Esophagus squamous epithelium (tissue), 5 donors: ENCODE results near the gene TSPAN8. TPM values are rescaled to one million over a fixed set of nuclear protein-coding genes. Genes with fewer than 3 reads are reported as not detected.

Experiments used
- DNase-seq: peaks from one replicate; lab custom pipeline; 2025; lab: John Stamatoyannopoulos, UW
- H3K27ac ChIP-seq, 4 donors: fragments of 200-600 bp; sonication (generic); one replicate each; pipeline ENCODE4 v1.5.1; 2016 to 2019; ENCODE audit warnings: mild to moderate bottlenecking in 1 of 4
- H3K27me3 ChIP-seq, 4 donors: fragments of 200-600 bp; sonication (generic); 1 replicate in 3 of 4; 2 replicates in 1 of 4; pipeline versions ENCODE4 v1.5.1 to v1.6.0; 2017 to 2021; ENCODE audit warnings: antibody characterized with exemption in 1 of 4
- H3K36me3 ChIP-seq, 3 donors: fragments of 200-600 bp; sonication (generic); one replicate each; pipeline ENCODE4 v1.5.1; 2016 to 2019
- H3K4me1 ChIP-seq, 3 donors: fragments of 200-600 bp; sonication (generic); one replicate each; pipeline ENCODE4 v1.5.1; 2017 to 2019
- H3K4me3 ChIP-seq, 4 donors: fragments of 200-600 bp; sonication (generic); 1 replicate in 3 of 4; 2 replicates in 1 of 4; pipeline ENCODE4 v1.5.1; 2016 to 2019; ENCODE audit warnings: mild to moderate bottlenecking in 2 of 4, moderate library complexity in 1 of 4
- H3K9me3 ChIP-seq, 3 donors: fragments of 200-600 bp; sonication (generic); one replicate each; pipeline ENCODE4 v1.5.1; 2016 to 2019
- POLR2A ChIP-seq, 4 donors: fragments of 450-650 bp; IDR thresholded peaks; one replicate each; pipeline ENCODE4 v1.6.1; 2017; ENCODE audit warnings: antibody characterized with exemption in 4 of 4, mild to moderate bottlenecking in 4 of 4, moderate library complexity in 3 of 4
- WGBS, 2 donors: methylation state at CpG; one replicate each; pipeline ENCODE4 v1.1.5; 2018; 5-methylcytosine and 5-hydroxymethylcytosine counted together
- intact Hi-C: fragments of 100-400 bp; cut with DNase I; formaldehyde crosslinking; loops from one replicate; pipeline ENCODE4 v1.15.0; 2022
- total RNA-seq, 4 donors: library from RNA; depleted of rRNA; stranded (reverse); fragments of >200 nt; gene quantifications; one replicate each; pipeline ENCODE4 v1.1.0, GENCODE V29; 2016
- TF ChIP-seq, protein P1 (sequence below), 6 experiments: fragments of 450-650 bp in 4 of 6; fragments of 200-600 bp in 2 of 6; sonication (generic) in 2 of 6; IDR thresholded peaks; one replicate each; pipeline ENCODE4 v1.5.1; 2016 to 2019; ENCODE audit warnings: antibody characterized with exemption in 6 of 6, mild to moderate bottlenecking in 4 of 6, moderate library complexity in 4 of 6
- donor health status: DM: yes; HTN: yes; CAD: no.

The TSPAN8 gene
- total RNA-seq, 4 donors from 2014 or later: 2.2 to 3.4 TPM; not detected in 2

DNA sequence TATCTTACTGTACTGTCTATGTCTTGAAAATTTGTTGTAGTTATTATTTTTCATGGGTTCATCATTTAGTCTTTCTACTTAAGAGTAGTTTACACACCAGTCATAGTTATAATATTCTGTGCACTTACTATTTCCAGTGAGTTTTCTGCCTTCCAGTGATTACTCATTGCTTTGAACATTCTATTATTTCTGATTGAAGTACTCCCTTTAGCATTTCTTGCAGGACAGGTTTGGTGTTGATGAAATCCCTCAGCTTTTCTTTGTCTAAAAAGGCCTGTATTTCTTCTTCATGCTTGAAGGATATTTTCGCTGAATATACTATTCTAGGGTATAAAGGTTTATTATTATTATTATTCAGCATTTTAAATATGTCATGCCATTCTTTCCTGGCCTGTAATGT, 66.8 kb downstream of the TSPAN8 start:
- H3K4me3 ChIP-seq: no peak overlapping the region
- no peak for DNase-seq
- H3K9me3 ChIP-seq: no peaks in the 10 kb centered on the region
- no peaks in the 10 kb centered on the region for H3K36me3 ChIP-seq
- H3K4me1 ChIP-seq: peaks cover 0 to 11% (median 0%) of the 10 kb centered on the region in 3 donors
- no peaks in the 10 kb centered on the region for H3K27me3 ChIP-seq
- 20 to 37% methylated on average over 1 of the region's 1 CpG for WGBS, 2 donors
- intact Hi-C loops: no loop called here
- TF ChIP-seq, protein P1, sequence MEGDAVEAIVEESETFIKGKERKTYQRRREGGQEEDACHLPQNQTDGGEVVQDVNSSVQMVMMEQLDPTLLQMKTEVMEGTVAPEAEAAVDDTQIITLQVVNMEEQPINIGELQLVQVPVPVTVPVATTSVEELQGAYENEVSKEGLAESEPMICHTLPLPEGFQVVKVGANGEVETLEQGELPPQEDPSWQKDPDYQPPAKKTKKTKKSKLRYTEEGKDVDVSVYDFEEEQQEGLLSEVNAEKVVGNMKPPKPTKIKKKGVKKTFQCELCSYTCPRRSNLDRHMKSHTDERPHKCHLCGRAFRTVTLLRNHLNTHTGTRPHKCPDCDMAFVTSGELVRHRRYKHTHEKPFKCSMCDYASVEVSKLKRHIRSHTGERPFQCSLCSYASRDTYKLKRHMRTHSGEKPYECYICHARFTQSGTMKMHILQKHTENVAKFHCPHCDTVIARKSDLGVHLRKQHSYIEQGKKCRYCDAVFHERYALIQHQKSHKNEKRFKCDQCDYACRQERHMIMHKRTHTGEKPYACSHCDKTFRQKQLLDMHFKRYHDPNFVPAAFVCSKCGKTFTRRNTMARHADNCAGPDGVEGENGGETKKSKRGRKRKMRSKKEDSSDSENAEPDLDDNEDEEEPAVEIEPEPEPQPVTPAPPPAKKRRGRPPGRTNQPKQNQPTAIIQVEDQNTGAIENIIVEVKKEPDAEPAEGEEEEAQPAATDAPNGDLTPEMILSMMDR (IDR thresholded peaks at IDR 0.05): no peak
- no peak for TF ChIP-seq POLR2A (IDR thresholded peaks at IDR 0.05)
- no peak overlapping the region for H3K27ac ChIP-seq

DNA sequence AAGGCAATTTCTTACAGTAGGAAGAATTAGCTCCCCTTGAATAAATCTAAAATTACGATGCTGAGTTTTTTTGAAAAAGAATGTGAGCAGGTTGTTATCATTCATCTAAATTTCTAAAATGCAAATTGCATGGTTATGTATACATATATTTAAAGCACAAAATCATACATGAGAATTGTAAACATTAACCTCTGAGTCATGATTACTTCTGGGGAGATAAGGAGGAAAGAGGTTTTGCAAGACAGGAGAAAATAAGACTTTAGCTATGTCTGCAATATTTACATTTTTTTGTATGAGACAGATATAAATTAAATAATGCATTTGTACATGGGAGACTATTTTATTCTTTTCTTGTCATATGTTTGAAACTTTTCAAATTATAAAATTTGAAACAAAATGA, 72.2 kb downstream of the TSPAN8 start:
- Histone ChIP-seq H3K27ac (no peak overlapping the region), H3K27me3 (no peaks in the 10 kb centered on the region), H3K36me3 (no peaks in the 10 kb centered on the region), H3K9me3 (no peaks in the 10 kb centered on the region), H3K4me3 (no peak overlapping the region), H3K4me1 (no peaks in the 10 kb centered on the region)
- no peak for DNase-seq
- TF ChIP-seq POLR2A (IDR thresholded peaks at IDR 0.05): no peak
- TF ChIP-seq, protein P1 (IDR thresholded peaks at IDR 0.05): no peak
- intact Hi-C loops: no loop called here
- 66 to 71% methylated on average over 1 of the region's 1 CpG for WGBS, 2 donors

DNA sequence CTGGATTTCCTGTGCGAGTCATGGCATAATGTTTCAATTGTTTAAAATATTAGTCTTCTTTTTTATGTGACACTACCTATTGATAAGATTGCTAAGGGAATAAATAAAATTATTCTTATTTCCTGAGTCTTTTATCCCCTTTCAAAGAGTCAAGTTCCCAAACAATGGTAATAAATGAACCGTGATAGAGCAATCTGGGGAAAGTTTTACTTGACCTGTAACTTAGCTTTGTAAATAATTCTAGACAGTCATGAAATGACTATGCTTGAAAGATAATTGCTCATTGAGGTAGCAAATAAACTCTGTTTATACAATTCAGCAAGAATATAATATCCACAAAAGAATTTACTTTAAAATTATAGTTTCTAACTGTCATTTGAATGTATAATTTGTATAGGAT, 82.1 kb downstream of the TSPAN8 start:
- H3K9me3 ChIP-seq: no peaks in the 10 kb centered on the region
- no peaks in the 10 kb centered on the region for H3K36me3 ChIP-seq
- no peaks in the 10 kb centered on the region for H3K4me1 ChIP-seq
- no peak overlapping the region for H3K27ac ChIP-seq
- no peaks in the 10 kb centered on the region for H3K27me3 ChIP-seq
- 34 to 54% methylated on average over 2 of the region's 2 CpGs for WGBS, 2 donors
- intact Hi-C loops: no loop called here
- no peak for TF ChIP-seq POLR2A (IDR thresholded peaks at IDR 0.05)
- TF ChIP-seq, protein P1 (IDR thresholded peaks at IDR 0.05): no peak
- DNase-seq: no peak
- H3K4me3 ChIP-seq: no peak overlapping the region

Other genes starting within 250 kb of the TSPAN8 start
- under 1 TPM in 1 of 4 donors, not detected in 3; 0.19 TPM for gene PTPRR, start 237.3 kb downstream of the TSPAN8 start, total RNA-seq